Thyroid gland (tissue), 4 donors: Measurements from ENCODE around the gene PPP2R2C.

ENCODE experiments used
- CTCF ChIP-seq, 6 experiments: fragments of 200-600 bp in 3 of 6; fragments of 450-650 bp in 3 of 6; sonication (generic) in 3 of 6; IDR thresholded peaks; one replicate each; pipeline ENCODE4 v1.5.1; 2016 to 2019; ENCODE audit warnings: antibody characterized with exemption in 6 of 6, mild to moderate bottlenecking in 2 of 6, inconsistent platforms in 1 of 6, moderate library complexity in 1 of 6
- POLR2A ChIP-seq, 2 donors: fragments of 450-650 bp; IDR thresholded peaks; one replicate each; pipeline ENCODE4 v1.6.1; 2017; ENCODE audit warnings: antibody characterized with exemption in 2 of 2, mild to moderate bottlenecking in 2 of 2, moderate library complexity in 1 of 2

- TF ChIP-seq CTCF (IDR thresholded peaks at IDR 0.05) (no peak), POLR2A (IDR thresholded peaks at IDR 0.05) (no peak)
These were observed 169.5 kb downstream of the PPP2R2C start for GRCh38 chr4:6302869-6303268.
